Endothelial cell of umbilical vein (primary cell): ENCODE results near the gene ETF1. TPM values are rescaled to one million over a fixed set of nuclear protein-coding genes. Genes with fewer than 3 reads are reported as not detected.

Experiments
- BruUV-seq: library from RNA; stranded (reverse); fragments of 400-500 nt; replicated peaks from 2 replicates; lab custom pipeline; 2021; lab: Mats Ljungman, UMichigan
- CTCF ChIA-PET: fragments of 300-600, 350-600 bp; sonication (Branson Sonifier 250); formaldehyde crosslinking; loops from one replicate; lab custom pipeline; 2021; ENCODE audit warnings: antibody characterized with exemption, inconsistent platforms; lab: Charles Lee
- POLR2A ChIA-PET: fragments of 300-600, 350-600 bp; sonication (Branson Sonifier 250); formaldehyde crosslinking; loops from one replicate; lab custom pipeline; 2021; ENCODE audit warnings: antibody characterized with exemption, inconsistent platforms; lab: Charles Lee
- DNase-seq: peaks from one replicate; pipeline ENCODE4 v3.0.0-alpha.2; 2011; ENCODE audit warnings: low read depth, low spot score
- FAIRE-seq: peaks from 2 replicates; lab custom pipeline; 2011; peaks lifted over from hg19 to GRCh38; lab: Jason Lieb, UNC
- H2AFZ ChIP-seq: 2 replicates; pipeline ENCODE4 v1.6.0; 2012; ENCODE audit warnings: low read depth, low read length, control low read depth, inconsistent platforms
- H3K27ac ChIP-seq: 2 replicates; pipeline ENCODE4 v1.5.1; 2011; ENCODE audit warnings: low read depth, mild to moderate bottlenecking, control low read depth, low read length, moderate library complexity; ENCODE audit not compliant: insufficient read depth
- H3K27me3 ChIP-seq, 2 experiments: 2 replicates each; pipeline versions ENCODE4 v1.6.0 to v1.6.1; 2011; ENCODE audit warnings: low read length in 2 of 2, mixed read lengths in 1 of 2; ENCODE audit not compliant: control insufficient read depth in 2 of 2, insufficient read depth in 2 of 2
- H3K36me3 ChIP-seq, 2 experiments: 2 replicates in 1 of 2; 3 replicates in 1 of 2; pipeline ENCODE4 v1.5.1; 2011; ENCODE audit warnings: low read length in 2 of 2, mild to moderate bottlenecking in 1 of 2, moderate library complexity in 1 of 2; ENCODE audit not compliant: control insufficient read depth in 2 of 2, insufficient read depth in 2 of 2; ENCODE audit errors: extremely low read depth in 1 of 2
- H3K4me1 ChIP-seq: 3 replicates; pipeline ENCODE4 v1.5.1; 2011; ENCODE audit warnings: mild to moderate bottlenecking, low read length; ENCODE audit not compliant: control insufficient read depth, insufficient read depth; ENCODE audit errors: extremely low read depth
- H3K4me2 ChIP-seq: 2 replicates; pipeline ENCODE4 v1.6.1; 2011; ENCODE audit warnings: low read length, control low read depth, mixed read lengths; ENCODE audit not compliant: insufficient read depth
- H3K4me3 ChIP-seq, 3 experiments: fragments of 200-600 bp in 1 of 3; sonication (generic), shearing (Covaris generic) in 1 of 3; replicated peaks in 1 of 3; 2 replicates each; pipeline ENCODE4 v1.5.1; 2011 to 2016; ENCODE audit warnings: control low read depth in 3 of 3, low read length in 3 of 3, mild to moderate bottlenecking in 2 of 3, inconsistent platforms in 1 of 3, low read depth in 1 of 3, moderate library complexity in 1 of 3; ENCODE audit not compliant: insufficient read depth in 1 of 3
- H3K79me2 ChIP-seq: 2 replicates; pipeline ENCODE4 v1.6.0; 2012; ENCODE audit warnings: low read length, inconsistent platforms; ENCODE audit not compliant: control insufficient read depth, insufficient read depth
- H3K9ac ChIP-seq: replicated peaks from 2 replicates; pipeline ENCODE3; 2011; ENCODE audit warnings: low read length, control low read depth; ENCODE audit not compliant: insufficient read depth; ENCODE audit errors: extremely low read depth
- H3K9me1 ChIP-seq: replicated peaks from 3 replicates; pipeline ENCODE4 v1.6.0; 2011; ENCODE audit warnings: mild to moderate bottlenecking, low read length; ENCODE audit not compliant: control insufficient read depth, insufficient read depth; ENCODE audit errors: extremely low read depth
- H3K9me3 ChIP-seq: replicated peaks from 2 replicates; pipeline ENCODE4 v1.5.1; 2012; ENCODE audit warnings: low read length, inconsistent platforms; ENCODE audit not compliant: control insufficient read depth, insufficient read depth
- H4K20me1 ChIP-seq: replicated peaks from 2 replicates; pipeline ENCODE3; 2011; ENCODE audit warnings: mild to moderate bottlenecking, low read length; ENCODE audit not compliant: control insufficient read depth, insufficient read depth; ENCODE audit errors: extremely low read depth
- EZH2 ChIP-seq: IDR thresholded peaks from 2 replicates; pipeline ENCODE4 v1.6.1; 2012; ENCODE audit warnings: borderline replicate concordance, low read depth, mild to moderate bottlenecking, moderate library complexity, low read length, inconsistent platforms; ENCODE audit not compliant: severe bottlenecking
- FOS ChIP-seq: IDR thresholded peaks from 2 replicates; pipeline ENCODE4 v1.6.1; 2011; ENCODE audit warnings: mild to moderate bottlenecking, low read length, moderate library complexity, borderline replicate concordance; ENCODE audit not compliant: insufficient read depth
- GATA2 ChIP-seq: IDR thresholded peaks from 2 replicates; pipeline ENCODE4 v1.7.0; 2011; ENCODE audit warnings: low read depth, mild to moderate bottlenecking, moderate library complexity, mixed read lengths, low read length; ENCODE audit not compliant: insufficient read length, insufficient read depth
- JUN ChIP-seq: IDR thresholded peaks from 2 replicates; pipeline ENCODE4 v1.6.1; 2011; ENCODE audit warnings: borderline replicate concordance, low read depth; ENCODE audit not compliant: insufficient read length, insufficient read depth
- MYC ChIP-seq: IDR thresholded peaks from one replicate; pipeline ENCODE4 v1.6.1; 2011; ENCODE audit warnings: mild to moderate bottlenecking, low read depth, low read length
- POLR2A ChIP-seq: IDR thresholded peaks from 2 replicates; pipeline ENCODE4 v1.6.1; 2012; ENCODE audit warnings: low read depth, mild to moderate bottlenecking, control low read depth, low read length
- POLR2AphosphoS5 ChIP-seq: IDR thresholded peaks from 2 replicates; pipeline ENCODE4 v1.6.1; 2012; ENCODE audit warnings: low read depth, mild to moderate bottlenecking, control low read depth, low read length, moderate library complexity; ENCODE audit not compliant: insufficient read depth
- dilution Hi-C: fragments of 300-500 bp; cut with MboI; formaldehyde crosslinking; loops from one replicate; pipeline ENCODE4 v1.15.0; 2019; ENCODE audit warnings: low sequenced_read_pairs; ENCODE audit not compliant: extremely low pct_ligation_motif_present
- intact Hi-C: fragments of 100-400 bp; cut with micrococcal nuclease; formaldehyde crosslinking; loops from one replicate; pipeline ENCODE4 v1.10.0; 2022
- polyA plus RNA-seq, 4 experiments: library from polyadenylated mRNA; depleted of rRNA in 3 of 4; stranded (reverse) in 3 of 4; unstranded in 1 of 4; fragments of >200 nt; gene quantifications; 2 replicates each; pipeline versions ENCODE4 v1.2.1 to v1.2.3, GENCODE V29; 2011 to 2012; ENCODE audit warnings: missing spikeins in 1 of 4
- total RNA-seq: library from RNA; stranded (reverse); gene quantifications from 2 replicates; pipeline ENCODE4 v1.2.3, GENCODE V29; 2021
- TF ChIP-seq, protein P1 (sequence below), 2 donors: IDR thresholded peaks; 1 replicate in 1 of 2; 2 replicates in 1 of 2; pipeline ENCODE4 v1.5.1; 2011; ENCODE audit warnings: low read length in 2 of 2, mild to moderate bottlenecking in 2 of 2, moderate library complexity in 2 of 2, control low read depth in 1 of 2, inconsistent platforms in 1 of 2, low read depth in 1 of 2; ENCODE audit not compliant: insufficient read depth in 1 of 2; ENCODE audit errors: extremely low read depth in 1 of 2
- TF ChIP-seq, protein P2 (sequence below): IDR thresholded peaks from 2 replicates; pipeline ENCODE4 v1.6.1; 2011; ENCODE audit not compliant: insufficient read depth, insufficient read length

ETF1 gene
- total and polyA plus RNA-seq, 2 donors (not counting 3 experiments of a cell fraction or from before 2014, with no cell fraction given), result 32.9 to 114 TPM

DNA sequence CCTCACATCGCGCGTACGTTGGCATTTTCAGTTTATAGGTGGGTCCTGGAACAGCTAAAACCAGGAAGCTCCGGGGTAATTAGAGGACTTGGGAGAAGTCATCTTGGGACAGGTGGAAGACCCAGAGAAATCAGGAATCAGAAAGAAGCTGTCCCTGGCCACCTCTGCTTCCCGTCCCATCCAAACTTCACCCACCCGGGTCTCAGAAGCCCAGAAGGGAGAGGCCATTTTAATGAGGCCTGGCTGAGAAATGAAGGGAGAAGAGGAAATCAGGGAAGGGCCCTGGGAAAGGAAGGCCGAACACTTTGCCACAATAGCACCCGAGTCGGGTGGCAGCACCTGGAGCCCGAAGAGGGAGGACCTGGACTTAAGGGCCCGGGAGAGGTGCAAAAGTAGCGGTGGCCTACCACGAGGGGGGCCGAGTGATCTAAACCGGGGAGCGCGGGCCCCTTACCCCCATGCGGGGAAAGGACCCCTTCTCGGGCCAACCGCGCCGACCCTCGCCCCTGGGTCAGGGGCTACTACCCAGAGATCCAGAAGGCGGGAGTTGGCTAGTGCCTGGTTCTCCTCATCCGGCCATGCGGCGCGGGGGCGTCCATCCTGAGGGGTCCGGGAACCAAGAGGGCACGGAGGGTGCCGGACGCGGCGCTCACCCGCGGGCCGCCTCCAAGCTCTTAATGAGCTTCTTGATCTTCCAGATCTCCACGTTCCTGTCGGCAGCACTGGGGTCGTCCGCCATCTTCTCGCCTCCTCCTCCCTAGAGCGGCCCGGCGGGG, 668 bp downstream of the ETF1 start:
- H2AFZ ChIP-seq, result peak overlapping the region; percentile 57
- H3K4me1 ChIP-seq, result peaks cover 33% of the 10 kb centered on the region
- peak overlapping the region; percentile 100 for H3K9ac ChIP-seq
- DNase-seq, result peak; percentile 28
- H3K36me3 ChIP-seq, result peaks cover 0 to 8% of the 10 kb centered on the region in 2 experiments
- FAIRE-seq, result no peak
- intact Hi-C loops (no loop called here), dilution Hi-C loops (no loop called here)
- H4K20me1 ChIP-seq, result peaks cover 8% of the 10 kb centered on the region
- POLR2A ChIA-PET, result interaction anchor here (0.7 to 1.6 kb wide), 3 partner anchors 10 to 853 kb away, joined by 5 to 6 read pairs (median 5); no protein-coding TSS in a partner anchor
- CTCF ChIA-PET, result interaction anchor here (0.7 to 2.5 kb wide), 5 partner anchors 11 to 190 kb away, joined by 3 to 7 read pairs (median 4); partner anchors contain the start of genes KDM3B and REEP2
- no peaks in the 10 kb centered on the region for H3K27me3 ChIP-seq
- peaks cover 86% of the 10 kb centered on the region for H3K79me2 ChIP-seq
- H3K27ac ChIP-seq, result peak overlapping the region; percentile 93
- no peak for TF ChIP-seq POLR2AphosphoS5
- TF ChIP-seq GATA2, result no peak
- no peak for TF ChIP-seq JUN
- TF ChIP-seq, protein P1, sequence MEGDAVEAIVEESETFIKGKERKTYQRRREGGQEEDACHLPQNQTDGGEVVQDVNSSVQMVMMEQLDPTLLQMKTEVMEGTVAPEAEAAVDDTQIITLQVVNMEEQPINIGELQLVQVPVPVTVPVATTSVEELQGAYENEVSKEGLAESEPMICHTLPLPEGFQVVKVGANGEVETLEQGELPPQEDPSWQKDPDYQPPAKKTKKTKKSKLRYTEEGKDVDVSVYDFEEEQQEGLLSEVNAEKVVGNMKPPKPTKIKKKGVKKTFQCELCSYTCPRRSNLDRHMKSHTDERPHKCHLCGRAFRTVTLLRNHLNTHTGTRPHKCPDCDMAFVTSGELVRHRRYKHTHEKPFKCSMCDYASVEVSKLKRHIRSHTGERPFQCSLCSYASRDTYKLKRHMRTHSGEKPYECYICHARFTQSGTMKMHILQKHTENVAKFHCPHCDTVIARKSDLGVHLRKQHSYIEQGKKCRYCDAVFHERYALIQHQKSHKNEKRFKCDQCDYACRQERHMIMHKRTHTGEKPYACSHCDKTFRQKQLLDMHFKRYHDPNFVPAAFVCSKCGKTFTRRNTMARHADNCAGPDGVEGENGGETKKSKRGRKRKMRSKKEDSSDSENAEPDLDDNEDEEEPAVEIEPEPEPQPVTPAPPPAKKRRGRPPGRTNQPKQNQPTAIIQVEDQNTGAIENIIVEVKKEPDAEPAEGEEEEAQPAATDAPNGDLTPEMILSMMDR (IDR thresholded peaks at IDR 0.05; ENCODE audit: extremely low read depth in 1 of 2, insufficient read depth in 1 of 2, low read depth in 1 of 2, low read length in 2 of 2), result no peak
- TF ChIP-seq, protein P2, sequence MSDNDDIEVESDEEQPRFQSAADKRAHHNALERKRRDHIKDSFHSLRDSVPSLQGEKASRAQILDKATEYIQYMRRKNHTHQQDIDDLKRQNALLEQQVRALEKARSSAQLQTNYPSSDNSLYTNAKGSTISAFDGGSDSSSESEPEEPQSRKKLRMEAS, result no peak
- no peak for TF ChIP-seq POLR2A
- no peak for TF ChIP-seq EZH2
- no peak for TF ChIP-seq FOS
- no peak for TF ChIP-seq MYC
- TSS peak; percentile 30 for BruUV-seq
- H3K9me3 ChIP-seq, result no peaks in the 10 kb centered on the region
- H3K4me3 ChIP-seq, result peak overlapping the region; percentile 42 to 95 (median 69)
- H3K4me2 ChIP-seq, result peak overlapping the region; percentile 95
- H3K9me1 ChIP-seq, result no peaks in the 10 kb centered on the region
